Neural cell (in vitro differentiated cells): ENCODE results near the gene TMCO4. TPM values are rescaled to one million over a fixed set of nuclear protein-coding genes. Genes with fewer than 3 reads are reported as not detected.

Experiments used
- H2AFZ ChIP-seq: fragments of 200-600, 300-800 bp; sonication (generic), shearing (Covaris generic); 2 replicates; pipeline ENCODE4 v1.6.0; 2014; ENCODE audit warnings: low read depth, mild to moderate bottlenecking, antibody characterized with exemption, low read length, moderate library complexity
- H3F3A ChIP-seq: fragments of 200-600 bp; shearing (Covaris generic); 2 replicates; pipeline ENCODE4 v1.6.1; 2016; ENCODE audit warnings: mild to moderate bottlenecking, moderate library complexity, mixed read lengths, antibody characterized with exemption, low read length; ENCODE audit not compliant: insufficient read depth, poor library complexity, severe bottlenecking
- H3K27ac ChIP-seq: fragments of 200-600, 300-800 bp; sonication (generic), shearing (Covaris generic); 2 replicates; pipeline ENCODE4 v1.5.1; 2014; ENCODE audit warnings: mild to moderate bottlenecking, low read length, moderate library complexity
- H3K27me3 ChIP-seq: fragments of 300-800, 200-600 bp; sonication (generic), shearing (Covaris generic); 2 replicates; pipeline ENCODE4 v1.6.0; 2014; ENCODE audit warnings: mild to moderate bottlenecking, low read depth, low read length, moderate library complexity; ENCODE audit not compliant: insufficient read depth
- H3K36me3 ChIP-seq: fragments of 300-800, 200-600 bp; sonication (generic), shearing (Covaris generic); 2 replicates; pipeline ENCODE4 v1.5.1; 2014; ENCODE audit warnings: mild to moderate bottlenecking, antibody characterized with exemption, low read length, moderate library complexity; ENCODE audit not compliant: insufficient read depth
- H3K4me2 ChIP-seq: fragments of 300-800, 200-600 bp; sonication (generic), shearing (Covaris generic); 2 replicates; pipeline ENCODE4 v1.6.0; 2014; ENCODE audit warnings: mild to moderate bottlenecking, low read length
- H3K4me3 ChIP-seq: fragments of 300-800, 200-600 bp; sonication (generic), shearing (Covaris generic); 2 replicates; pipeline ENCODE4 v1.5.1; 2014; ENCODE audit warnings: mild to moderate bottlenecking, low read length, moderate library complexity
- H3K79me2 ChIP-seq: fragments of 200-600 bp; shearing (Covaris generic); replicated peaks from 2 replicates; pipeline ENCODE4 v1.6.0; 2014; ENCODE audit warnings: mild to moderate bottlenecking, low read length, moderate library complexity; ENCODE audit not compliant: insufficient read depth
- H3K9ac ChIP-seq: fragments of 300-800, 200-600 bp; sonication (generic), shearing (Covaris generic); 2 replicates; pipeline ENCODE4 v1.6.1; 2016; ENCODE audit warnings: mild to moderate bottlenecking, low read length, mixed read lengths
- H3K9me2 ChIP-seq: fragments of 200-600 bp; shearing (Covaris generic); 2 replicates; pipeline ENCODE4 v1.6.1; 2016; ENCODE audit warnings: mild to moderate bottlenecking, low read length, mixed read lengths; ENCODE audit not compliant: insufficient read depth
- H3K9me3 ChIP-seq: fragments of 200-600, 300-800 bp; sonication (generic), shearing (Covaris generic); 2 replicates; pipeline ENCODE4 v1.6.1; 2016; ENCODE audit warnings: mild to moderate bottlenecking, mixed run types, low read length, moderate library complexity, mixed read lengths
- H4K20me1 ChIP-seq: fragments of 200-600 bp; shearing (Covaris generic); 2 replicates; pipeline ENCODE4 v1.6.1; 2016; ENCODE audit warnings: mild to moderate bottlenecking, mixed run types; ENCODE audit not compliant: insufficient read depth
- CTCF ChIP-seq: fragments of 450-650 bp; IDR thresholded peaks from 2 replicates; pipeline ENCODE4 v1.5.1; 2014; ENCODE audit warnings: antibody characterized with exemption, mild to moderate bottlenecking, moderate library complexity; ENCODE audit not compliant: poor library complexity, severe bottlenecking
- EP300 ChIP-seq: fragments of 450-650 bp; conservative IDR thresholded peaks from 2 replicates; pipeline ENCODE4 v1.6.1; 2014; ENCODE audit warnings: antibody characterized with exemption, mild to moderate bottlenecking, moderate library complexity; ENCODE audit not compliant: poor library complexity, severe bottlenecking
- EZH2 ChIP-seq: fragments of 200-600, 300-800 bp; shearing (Covaris generic), sonication (generic); IDR thresholded peaks from 2 replicates; pipeline ENCODE4 v1.6.1; 2014; ENCODE audit warnings: antibody characterized with exemption, low read length, borderline replicate concordance, mild to moderate bottlenecking; ENCODE audit not compliant: insufficient read depth, poor library complexity, severe bottlenecking
- MXI1 ChIP-seq: fragments of 450-650 bp; conservative IDR thresholded peaks from 2 replicates; pipeline ENCODE4 v1.6.1; 2014; ENCODE audit warnings: antibody characterized with exemption, mild to moderate bottlenecking; ENCODE audit not compliant: poor library complexity, severe bottlenecking
- POLR2AphosphoS5 ChIP-seq: IDR thresholded peaks from 2 replicates; pipeline ENCODE4 v1.6.1; 2012
- RAD21 ChIP-seq: fragments of 450-650 bp; conservative IDR thresholded peaks from 2 replicates; pipeline ENCODE4 v1.6.1; 2014; ENCODE audit warnings: antibody characterized with exemption, mild to moderate bottlenecking, moderate library complexity
- REST ChIP-seq: IDR thresholded peaks from 2 replicates; pipeline ENCODE4 v1.6.1; 2012; ENCODE audit warnings: borderline replicate concordance
- SMC3 ChIP-seq: fragments of 450-650 bp; conservative IDR thresholded peaks from 2 replicates; pipeline ENCODE4 v1.6.1; 2014; ENCODE audit warnings: antibody characterized with exemption, mild to moderate bottlenecking, moderate library complexity; ENCODE audit not compliant: poor library complexity
- TAF1 ChIP-seq: IDR thresholded peaks from 2 replicates; pipeline ENCODE4 v1.6.1; 2012; ENCODE audit warnings: low read depth
- polyA plus RNA-seq: library from polyadenylated mRNA; depleted of rRNA; stranded (reverse); fragments of >200 nt; gene quantifications from 2 replicates; pipeline ENCODE4 v1.2.3, GENCODE V29; 2014

The TMCO4 gene
- polyA plus RNA-seq, 1 donor from 2014 or later = not detected

- H3K9ac ChIP-seq = no peak overlapping the region
- TF ChIP-seq EZH2 = no peak
- no peak for TF ChIP-seq CTCF
- TF ChIP-seq TAF1 = no peak
- TF ChIP-seq REST = no peak
- no peak for TF ChIP-seq POLR2AphosphoS5
- no peak for TF ChIP-seq RAD21
- TF ChIP-seq MXI1 = no peak
- TF ChIP-seq SMC3 = no peak
- TF ChIP-seq EP300 = no peak
- no peaks in the 10 kb centered on the region for H3K36me3 ChIP-seq
- no peak overlapping the region for H3K4me3 ChIP-seq
- H3K4me2 ChIP-seq = no peak overlapping the region
- H3K27me3 ChIP-seq = no peaks in the 10 kb centered on the region
- H3F3A ChIP-seq = no peaks in the 10 kb centered on the region
- H3K79me2 ChIP-seq = no peaks in the 10 kb centered on the region
- no peaks in the 10 kb centered on the region for H3K9me2 ChIP-seq
- H2AFZ ChIP-seq = no peak overlapping the region
- no peaks in the 10 kb centered on the region for H4K20me1 ChIP-seq
- no peaks in the 10 kb centered on the region for H3K9me3 ChIP-seq
- H3K27ac ChIP-seq = no peak overlapping the region
These were observed 45.2 kb upstream of the TMCO4 start for GRCh38 chr1:19844731-19845495.

GRCh38 chr1:19840228-19840627 lies 40.5 kb upstream of the TMCO4 start:
- Histone ChIP-seq H2AFZ (no peak overlapping the region), H3K4me2 (no peak overlapping the region), H3K9me2 (no peaks in the 10 kb centered on the region)

More at GRCh38 chr1:19840228-19840627, 40.5 kb upstream of the TMCO4 start:
- Histone ChIP-seq H3K36me3 (no peaks in the 10 kb centered on the region), H3K27me3 (no peaks in the 10 kb centered on the region), H3K9me3 (no peaks in the 10 kb centered on the region), H3K79me2 (no peaks in the 10 kb centered on the region), H3K9ac (no peak overlapping the region), H4K20me1 (no peaks in the 10 kb centered on the region), H3F3A (no peaks in the 10 kb centered on the region), H3K4me3 (no peak overlapping the region), H3K27ac (no peak overlapping the region)
- TF ChIP-seq RAD21 (no peak), MXI1 (no peak), EP300 (no peak), TAF1 (no peak)
